GM19395 (cell line): Measurements from ENCODE around the gene TAS2R8.

Experiments
- ATAC-seq: cut with Tn5 transposase; IDR thresholded peaks from one replicate; pipeline ENCODE4 v1.9.1; 2021; ENCODE audit warnings: mild to moderate bottlenecking, moderate library complexity; ENCODE audit not compliant: unreplicated experiment

The TAS2R8 gene

DNA sequence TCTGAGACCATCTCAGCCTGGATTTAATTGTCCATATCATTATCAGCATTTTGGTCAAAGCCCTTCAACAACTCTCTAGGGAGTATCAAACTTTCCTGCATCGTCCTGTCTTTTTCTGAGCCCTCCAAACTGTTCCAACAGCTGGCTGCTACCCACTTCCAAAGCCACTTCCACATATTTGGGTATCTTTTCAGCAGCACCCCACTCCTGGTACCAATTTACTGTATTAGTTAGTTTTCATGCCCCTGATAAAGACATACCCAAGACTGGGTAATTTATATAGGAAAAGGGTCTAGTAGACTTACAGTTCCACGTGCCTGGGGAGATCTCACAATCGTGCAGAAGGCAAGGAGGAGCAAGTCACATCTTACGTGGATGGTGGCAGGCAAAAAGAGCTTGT, 50.9 kb downstream of the TAS2R8 start:
- ATAC-seq = no peak
